Calu3 (cell line): Measurements from ENCODE around the gene C10orf90. TPM values are rescaled to one million over a fixed set of nuclear protein-coding genes. Genes with fewer than 3 reads are reported as not detected.

ENCODE experiments used
- BruUV-seq: library from RNA; stranded (reverse); fragments of 400-500 nt; replicated peaks from 2 replicates; lab custom pipeline; 2021; lab: Mats Ljungman, UMichigan
- CTCF ChIA-PET: fragments of 300-600 bp; sonication (Branson Sonifier 250); formaldehyde crosslinking; loops from one replicate; lab custom pipeline; 2022; ENCODE audit warnings: antibody characterized with exemption; lab: Charles Lee
- DNase-seq: peaks from one replicate; pipeline ENCODE4 v3.0.0; 2022
- H3K27ac Mint-ChIP-seq: one replicate; pipeline ENCODE4 v1.8.0; 2022; ENCODE audit warnings: mixed read lengths; ENCODE audit not compliant: unreplicated experiment
- H3K27me3 Mint-ChIP-seq: one replicate; pipeline ENCODE4 v1.8.0; 2022; ENCODE audit warnings: mixed read lengths; ENCODE audit not compliant: unreplicated experiment
- H3K36me3 Mint-ChIP-seq: one replicate; pipeline ENCODE4 v1.8.0; 2022; ENCODE audit warnings: mild to moderate bottlenecking, moderate library complexity, mixed read lengths; ENCODE audit not compliant: insufficient read depth, unreplicated experiment
- H3K4me1 Mint-ChIP-seq: one replicate; pipeline ENCODE4 v1.8.0; 2022; ENCODE audit warnings: mild to moderate bottlenecking, low read depth, mixed read lengths; ENCODE audit not compliant: unreplicated experiment
- H3K4me3 Mint-ChIP-seq: one replicate; pipeline ENCODE4 v1.8.0; 2022; ENCODE audit warnings: mild to moderate bottlenecking, low read depth, moderate library complexity, mixed read lengths; ENCODE audit not compliant: unreplicated experiment
- H3K9me3 Mint-ChIP-seq: one replicate; pipeline ENCODE4 v1.8.0; 2022; ENCODE audit warnings: low read depth, mixed read lengths; ENCODE audit not compliant: unreplicated experiment
- intact Hi-C: fragments of 100-400 bp; cut with micrococcal nuclease; formaldehyde crosslinking; loops from one replicate; pipeline ENCODE4 v1.10.0; 2022; ENCODE audit not compliant: unreplicated experiment
- total RNA-seq: library from RNA; stranded (reverse); gene quantifications from 2 replicates; pipeline ENCODE4 v1.2.3, GENCODE V29; 2022
- TF ChIP-seq, protein P1 (sequence below): fragments of 200-600 bp; IDR thresholded peaks from one replicate; pipeline ENCODE4 v1.8.0; 2022; ENCODE audit warnings: antibody characterized with exemption; ENCODE audit not compliant: unreplicated experiment

Gene C10orf90
- total RNA-seq, 1 experiment from 2014 or later: not detected

DNA sequence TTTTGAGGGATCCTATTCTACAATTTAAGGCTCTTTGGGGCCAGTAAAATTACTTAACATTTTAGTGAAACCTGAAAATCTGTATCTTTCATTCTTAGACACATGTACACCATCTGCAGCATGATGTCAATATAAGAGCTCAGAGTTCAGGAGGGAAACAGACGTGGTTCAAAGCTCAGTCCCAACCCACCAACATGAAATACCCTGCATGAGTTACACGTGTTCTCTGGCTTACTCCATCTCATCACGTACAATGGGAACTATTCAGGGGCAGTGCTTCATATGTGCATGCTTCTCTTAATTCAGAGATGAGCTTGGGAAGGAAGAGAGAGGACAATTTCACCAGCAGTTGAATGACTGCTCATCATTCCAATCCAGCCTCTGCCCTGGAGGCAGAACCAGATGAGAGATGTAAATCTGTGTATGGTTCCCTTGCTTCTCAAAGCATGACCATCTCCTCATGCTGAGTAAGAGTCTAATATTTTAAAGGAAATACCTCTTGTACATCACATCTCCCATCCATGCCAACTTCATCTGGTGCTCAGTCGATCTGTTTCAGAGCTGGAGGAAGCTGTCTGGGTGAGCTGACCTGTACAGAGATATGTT lies 253.2 kb downstream of the C10orf90 start:
- CTCF ChIA-PET: no interaction called here
- intact Hi-C loops: no loop called here
- DNase-seq: no peak
- no TSS peak for BruUV-seq
- no peaks in the 10 kb centered on the region for H3K9me3 Mint-ChIP-seq
- no peaks in the 10 kb centered on the region for H3K36me3 Mint-ChIP-seq
- H3K4me3 Mint-ChIP-seq: no peak overlapping the region
- H3K27me3 Mint-ChIP-seq: peaks cover 9% of the 10 kb centered on the region
- TF ChIP-seq, protein P1, sequence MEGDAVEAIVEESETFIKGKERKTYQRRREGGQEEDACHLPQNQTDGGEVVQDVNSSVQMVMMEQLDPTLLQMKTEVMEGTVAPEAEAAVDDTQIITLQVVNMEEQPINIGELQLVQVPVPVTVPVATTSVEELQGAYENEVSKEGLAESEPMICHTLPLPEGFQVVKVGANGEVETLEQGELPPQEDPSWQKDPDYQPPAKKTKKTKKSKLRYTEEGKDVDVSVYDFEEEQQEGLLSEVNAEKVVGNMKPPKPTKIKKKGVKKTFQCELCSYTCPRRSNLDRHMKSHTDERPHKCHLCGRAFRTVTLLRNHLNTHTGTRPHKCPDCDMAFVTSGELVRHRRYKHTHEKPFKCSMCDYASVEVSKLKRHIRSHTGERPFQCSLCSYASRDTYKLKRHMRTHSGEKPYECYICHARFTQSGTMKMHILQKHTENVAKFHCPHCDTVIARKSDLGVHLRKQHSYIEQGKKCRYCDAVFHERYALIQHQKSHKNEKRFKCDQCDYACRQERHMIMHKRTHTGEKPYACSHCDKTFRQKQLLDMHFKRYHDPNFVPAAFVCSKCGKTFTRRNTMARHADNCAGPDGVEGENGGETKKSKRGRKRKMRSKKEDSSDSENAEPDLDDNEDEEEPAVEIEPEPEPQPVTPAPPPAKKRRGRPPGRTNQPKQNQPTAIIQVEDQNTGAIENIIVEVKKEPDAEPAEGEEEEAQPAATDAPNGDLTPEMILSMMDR: no peak
- no peak overlapping the region for H3K27ac Mint-ChIP-seq
- H3K4me1 Mint-ChIP-seq: no peaks in the 10 kb centered on the region

DNA sequence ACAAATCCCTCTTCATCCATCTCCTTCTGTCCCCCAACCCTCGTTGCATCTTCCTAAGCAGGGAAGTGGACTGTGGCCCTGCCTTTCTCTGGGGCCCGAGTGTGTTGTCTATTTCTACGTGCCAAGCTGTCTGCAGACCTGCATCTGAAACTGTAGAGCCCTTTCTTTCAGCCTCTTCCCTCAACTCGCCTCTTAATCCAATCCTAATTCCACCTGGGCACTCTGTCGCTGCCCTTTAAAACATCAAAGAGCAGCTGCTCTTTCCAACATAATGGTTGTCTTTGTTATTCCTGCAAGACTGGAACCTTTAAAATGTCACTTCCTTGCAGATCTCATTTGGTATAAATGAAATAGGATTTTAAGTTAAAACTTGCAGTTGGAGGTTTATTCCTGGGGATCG lies 260.7 kb downstream of the C10orf90 start:
- Mint-ChIP-seq H3K27me3 (no peaks in the 10 kb centered on the region), H3K9me3 (no peaks in the 10 kb centered on the region), H3K36me3 (no peaks in the 10 kb centered on the region), H3K4me3 (no peak overlapping the region), H3K4me1 (no peaks in the 10 kb centered on the region), H3K27ac (no peak overlapping the region)
- BruUV-seq: no TSS peak
- intact Hi-C loops: no loop called here
- no peak for DNase-seq
- CTCF ChIA-PET: no interaction called here
- TF ChIP-seq, protein P1: no peak

DNA sequence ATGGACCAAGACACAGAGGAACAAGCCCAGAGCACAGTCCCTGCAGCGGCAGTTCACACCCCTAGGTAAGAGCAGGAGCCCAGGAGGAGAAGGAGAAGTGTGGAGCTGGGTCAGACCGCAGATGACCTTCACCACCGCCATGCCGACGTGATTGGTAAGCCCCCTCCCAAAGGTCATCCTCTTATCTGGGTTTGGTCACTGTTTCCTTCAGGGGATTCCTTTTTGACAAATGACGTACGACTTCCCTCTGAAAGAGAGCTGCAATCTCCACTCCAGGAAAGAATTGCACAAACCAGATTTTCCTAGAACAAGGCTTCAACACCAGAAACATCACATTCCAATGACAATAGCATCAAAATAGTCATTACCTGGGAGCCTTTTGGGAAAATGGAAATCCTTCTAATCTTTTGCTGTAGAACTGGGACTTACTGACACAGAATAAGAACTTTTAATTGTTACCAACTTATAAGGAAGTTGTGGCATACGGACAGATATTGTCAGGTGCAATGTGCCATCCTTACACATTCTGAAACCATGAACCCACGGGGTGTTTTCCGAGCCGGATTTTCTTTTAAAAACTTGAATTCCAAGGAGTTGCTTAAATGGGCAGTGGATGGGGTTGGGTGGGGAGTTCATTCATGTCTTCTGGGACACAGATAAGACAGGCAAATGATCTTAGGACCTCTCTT lies 261.4 kb downstream of the C10orf90 start:
- intact Hi-C loops: no loop called here

DNA sequence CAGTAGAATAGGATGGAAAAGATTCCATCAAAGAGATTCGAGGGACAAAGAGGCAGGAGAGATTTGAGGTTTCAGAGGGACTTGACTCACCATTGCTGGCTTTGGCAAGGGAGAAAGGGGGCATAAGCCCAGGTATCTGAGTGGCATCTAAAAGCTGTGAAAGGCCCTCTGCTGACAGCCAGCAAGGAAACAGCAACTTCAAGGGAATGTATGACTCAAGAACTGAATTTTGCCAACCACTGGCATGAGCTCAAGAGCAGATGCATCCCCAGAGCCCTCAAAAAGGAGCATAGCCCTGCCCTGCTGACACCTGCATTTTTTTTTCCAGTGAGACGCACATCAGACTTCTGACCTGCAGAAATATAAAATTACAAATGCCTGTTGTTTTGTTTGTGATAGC lies 262.7 kb downstream of the C10orf90 start:
- H3K4me1 Mint-ChIP-seq: no peaks in the 10 kb centered on the region
- no peaks in the 10 kb centered on the region for H3K9me3 Mint-ChIP-seq
- no peak for DNase-seq
- H3K27me3 Mint-ChIP-seq: no peaks in the 10 kb centered on the region
- no TSS peak for BruUV-seq
- CTCF ChIA-PET: no interaction called here
- H3K36me3 Mint-ChIP-seq: no peaks in the 10 kb centered on the region
- TF ChIP-seq, protein P1: no peak
- no peak overlapping the region for H3K27ac Mint-ChIP-seq
- no peak overlapping the region for H3K4me3 Mint-ChIP-seq
- intact Hi-C loops: no loop called here

More for the DNA sequence above, 261.4 kb downstream of the C10orf90 start:
- TF ChIP-seq, protein P1: no peak
- CTCF ChIA-PET: no interaction called here
- Mint-ChIP-seq H3K4me3 (no peak overlapping the region), H3K9me3 (no peaks in the 10 kb centered on the region), H3K36me3 (no peaks in the 10 kb centered on the region), H3K27me3 (no peaks in the 10 kb centered on the region), H3K4me1 (no peaks in the 10 kb centered on the region), H3K27ac (no peak overlapping the region)
- no peak for DNase-seq
- BruUV-seq: no TSS peak
